SU-DHL-6 (cell line): ENCODE data around the gene APOBR.

Experiments
- H2AFZ ChIP-seq: fragments of 200-600 bp; sonication (generic); 2 replicates; pipeline ENCODE4 v1.6.1; 2014; ENCODE audit warnings: low read depth, mild to moderate bottlenecking, moderate library complexity, mixed read lengths, antibody characterized with exemption, low read length; ENCODE audit not compliant: severe bottlenecking
- H3F3A ChIP-seq: fragments of 200-600 bp; shearing (Covaris generic); 2 replicates; pipeline ENCODE4 v1.6.0; 2016; ENCODE audit warnings: antibody characterized with exemption, mild to moderate bottlenecking; ENCODE audit not compliant: insufficient read depth
- H3K27ac ChIP-seq: fragments of 200-600 bp; sonication (generic); 2 replicates; pipeline ENCODE4 v1.5.1; 2016; ENCODE audit warnings: low read depth, mild to moderate bottlenecking, low read length, moderate library complexity, mixed read lengths
- H3K27me3 ChIP-seq: fragments of 200-600 bp; sonication (generic), shearing (Covaris generic); 2 replicates; pipeline ENCODE4 v1.6.0; 2014; ENCODE audit warnings: mild to moderate bottlenecking, low read length
- H3K36me3 ChIP-seq: fragments of 200-600 bp; sonication (generic); 2 replicates; pipeline ENCODE4 v1.6.1; 2014; ENCODE audit warnings: mild to moderate bottlenecking, low read length, mixed read lengths
- H3K4me2 ChIP-seq: fragments of 300-600, 200-600 bp; shearing (Covaris generic), sonication (generic); 2 replicates; pipeline ENCODE4 v1.6.0; 2014; ENCODE audit warnings: low read length, low read depth, mild to moderate bottlenecking; ENCODE audit not compliant: poor library complexity, severe bottlenecking
- H3K4me3 ChIP-seq: fragments of 200-600 bp; sonication (generic); 2 replicates; pipeline ENCODE4 v1.5.1; 2014; ENCODE audit warnings: antibody characterized with exemption, low read length, mild to moderate bottlenecking, mixed read lengths; ENCODE audit not compliant: insufficient read depth, poor library complexity, severe bottlenecking
- H3K79me2 ChIP-seq: fragments of 200-600 bp; sonication (generic); 2 replicates; pipeline ENCODE4 v1.6.1; 2014; ENCODE audit warnings: mild to moderate bottlenecking, low read length, moderate library complexity; ENCODE audit not compliant: insufficient read depth
- H3K9ac ChIP-seq: fragments of 200-600 bp; sonication (generic); 2 replicates; pipeline ENCODE4 v1.7.0; 2014; ENCODE audit warnings: mild to moderate bottlenecking, low read length
- H3K9me2 ChIP-seq: fragments of 200-600 bp; sonication (generic); replicated peaks from 2 replicates; pipeline ENCODE4 v1.6.1; 2014; ENCODE audit warnings: low read length; ENCODE audit not compliant: insufficient read depth
- H3K9me3 ChIP-seq: fragments of 200-600 bp; sonication (generic); 2 replicates; pipeline ENCODE4 v1.6.1; 2014; ENCODE audit warnings: low read length, mixed read lengths; ENCODE audit not compliant: insufficient read depth
- H4K20me1 ChIP-seq: fragments of 200-600 bp; sonication (generic); 2 replicates; pipeline ENCODE4 v1.6.1; 2014; ENCODE audit warnings: low read depth, mild to moderate bottlenecking, antibody characterized with exemption, low read length, moderate library complexity, mixed read lengths
- CTCF ChIP-seq: fragments of 200-600 bp; sonication (generic); IDR thresholded peaks from one replicate; pipeline ENCODE4 v1.5.1; 2017; ENCODE audit warnings: antibody characterized with exemption, mild to moderate bottlenecking, low read length, moderate library complexity; ENCODE audit not compliant: insufficient read depth, poor library complexity, severe bottlenecking
- EZH2phosphoT487 ChIP-seq: fragments of 200-600 bp; sonication (generic), shearing (Covaris generic); conservative IDR thresholded peaks from 2 replicates; pipeline ENCODE4 v1.6.1; 2018; ENCODE audit warnings: mild to moderate bottlenecking, antibody characterized with exemption, low read length, moderate library complexity, mixed read lengths

The APOBR gene

DNA sequence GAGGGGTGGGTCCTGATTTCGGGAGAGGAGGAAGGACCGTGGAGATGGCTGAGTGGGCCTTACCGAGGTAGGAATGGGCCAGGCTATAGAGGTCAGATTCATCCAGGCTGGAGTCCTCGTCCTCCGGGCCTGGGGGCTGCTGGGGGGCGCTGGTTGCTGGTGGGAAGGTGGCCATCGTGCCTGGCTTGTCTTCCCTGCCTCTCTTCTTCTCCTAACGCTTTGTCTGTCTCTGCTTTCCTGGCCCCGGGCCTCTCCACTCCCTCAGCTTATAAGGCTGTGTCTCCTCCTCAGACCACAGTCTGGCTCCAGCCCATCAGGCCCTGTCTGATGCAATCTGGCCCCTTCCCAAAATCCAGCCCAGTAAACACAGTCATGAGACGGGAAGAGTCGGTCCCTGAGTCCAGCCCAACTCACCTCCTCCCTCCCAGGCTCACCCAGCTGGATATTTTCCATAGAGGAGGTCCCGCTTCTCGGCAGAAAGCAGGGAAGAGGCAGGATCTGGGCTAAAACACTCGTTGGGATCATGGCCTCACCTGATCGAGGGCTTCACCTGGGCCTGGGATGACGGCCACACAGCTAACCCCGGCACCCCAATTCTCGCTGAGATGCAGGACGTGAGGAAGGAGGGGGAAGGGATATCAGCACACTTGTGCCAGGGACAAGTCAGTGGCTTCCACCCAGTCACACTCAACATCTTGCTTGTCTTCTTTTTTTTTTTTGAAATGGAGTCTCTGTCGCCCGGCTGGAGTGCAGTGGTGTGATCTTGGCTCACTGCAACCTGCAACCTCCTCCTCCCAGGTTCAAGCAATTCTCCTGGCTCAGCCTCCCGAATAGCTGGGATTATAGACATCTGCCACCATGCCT lies 44.5 kb downstream of the APOBR start, which contains the start of gene NUPR1:
NUPR1 (minus strand) TSS at position 242 of the 864 bp plus-strand sequence; CDS start at position 175, 67 bp downstream.
- Histone ChIP-seq H3K36me3 (no peaks in the 10 kb centered on the region), H4K20me1 (no peaks in the 10 kb centered on the region), H3F3A (no peaks in the 10 kb centered on the region), H3K9ac (no peak within 1 kb of the TSS), H3K4me2 (no peak within 1 kb of the TSS), H3K79me2 (no peaks in the 10 kb centered on the region), H3K9me3 (no peaks in the 10 kb centered on the region), H3K9me2 (no peaks in the 10 kb centered on the region), H3K27ac (no peak within 1 kb of the TSS), H2AFZ (no peak within 1 kb of the TSS), H3K4me3 (no peak within 1 kb of the TSS), H3K27me3 (no peaks in the 10 kb centered on the region)
- TF ChIP-seq CTCF (no peak), EZH2phosphoT487 (no peak)

DNA sequence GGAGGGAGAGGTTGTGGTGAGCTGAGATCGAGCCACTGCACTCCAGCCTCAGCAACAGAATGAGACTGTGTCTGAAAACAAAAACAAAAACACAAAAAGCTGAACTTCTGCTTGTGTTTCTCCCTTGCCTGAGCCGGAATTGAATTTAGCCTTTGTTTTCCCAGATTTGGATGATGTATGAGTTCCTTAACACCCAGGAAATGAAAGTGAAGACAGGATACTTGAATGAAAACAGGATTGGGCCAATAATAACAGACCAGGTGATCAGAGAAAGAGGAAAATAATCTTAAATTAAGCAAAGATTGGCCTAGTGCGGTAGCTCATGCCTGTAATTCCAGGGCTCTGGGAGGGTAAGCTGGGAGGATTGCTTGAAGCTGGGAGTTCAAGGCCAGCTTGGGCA lies 45.9 kb downstream of the APOBR start:
- TF ChIP-seq CTCF (no peak), EZH2phosphoT487 (no peak)
- Histone ChIP-seq H3K27ac (no peak overlapping the region), H3F3A (no peaks in the 10 kb centered on the region), H3K4me2 (no peak overlapping the region), H3K9ac (no peak overlapping the region), H3K79me2 (no peaks in the 10 kb centered on the region), H3K4me3 (no peak overlapping the region), H3K27me3 (no peaks in the 10 kb centered on the region), H3K36me3 (no peaks in the 10 kb centered on the region), H3K9me3 (no peaks in the 10 kb centered on the region), H2AFZ (no peak overlapping the region), H4K20me1 (no peaks in the 10 kb centered on the region), H3K9me2 (no peaks in the 10 kb centered on the region)

DNA sequence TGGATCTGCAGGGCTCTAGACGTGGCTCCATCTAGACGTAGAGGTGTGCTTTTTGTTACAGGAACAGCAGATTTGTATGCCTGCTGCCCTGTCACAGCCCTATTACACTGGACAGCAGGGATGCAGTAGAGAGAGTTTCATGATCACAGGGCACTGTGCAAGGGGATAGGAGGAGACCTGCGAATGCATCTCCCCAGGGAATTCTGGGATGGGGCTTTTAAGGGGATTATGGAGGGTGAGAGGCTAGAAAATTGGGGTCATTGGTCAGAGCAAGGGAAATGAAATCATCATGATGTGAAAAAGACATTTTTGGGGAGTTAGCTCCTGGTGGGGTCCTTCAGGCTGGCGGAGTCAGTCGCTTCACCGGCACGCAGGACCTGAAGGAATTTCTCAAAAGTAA lies 48.2 kb downstream of the APOBR start:
- no peak overlapping the region for H3K27ac ChIP-seq
- no peak overlapping the region for H3K4me3 ChIP-seq
- H3K9me3 ChIP-seq, result no peaks in the 10 kb centered on the region
- H3K4me2 ChIP-seq, result no peak overlapping the region
- H4K20me1 ChIP-seq, result no peaks in the 10 kb centered on the region
- TF ChIP-seq EZH2phosphoT487 (no peak), CTCF (no peak)
- H3K9me2 ChIP-seq, result no peaks in the 10 kb centered on the region
- no peaks in the 10 kb centered on the region for H3F3A ChIP-seq
- no peak overlapping the region for H2AFZ ChIP-seq
- no peak overlapping the region for H3K9ac ChIP-seq
- H3K27me3 ChIP-seq, result no peaks in the 10 kb centered on the region
- H3K36me3 ChIP-seq, result no peaks in the 10 kb centered on the region
- H3K79me2 ChIP-seq, result no peaks in the 10 kb centered on the region
